Measurements from ENCODE around the gene C5orf46.

DNA sequence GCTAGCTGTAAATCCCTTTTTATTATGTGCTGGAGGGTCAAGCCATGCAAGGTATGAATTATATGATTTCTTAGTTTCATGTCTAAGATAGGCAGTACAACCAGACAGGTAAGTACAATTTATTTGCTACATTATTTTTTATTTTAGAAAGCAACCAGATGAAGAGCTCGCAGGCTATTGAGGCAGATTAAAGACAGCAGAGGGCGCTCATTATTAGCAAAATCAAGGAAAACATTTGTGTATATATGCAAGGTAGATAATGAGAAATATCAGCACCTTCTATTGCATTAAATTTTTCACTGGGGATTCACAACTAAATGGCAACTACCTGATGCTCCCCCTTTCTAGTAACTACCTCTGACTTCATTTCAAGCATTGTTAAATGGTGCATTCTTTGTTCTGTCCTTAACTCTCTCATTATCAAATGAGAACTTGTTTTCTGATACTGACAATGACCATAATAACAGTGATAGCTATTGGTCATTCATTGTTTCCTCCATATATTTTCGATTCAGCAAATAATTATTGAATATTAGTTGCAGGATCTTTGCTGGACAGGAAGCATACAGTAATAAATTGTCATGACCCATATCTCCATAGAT lies 19.2 kb downstream of the C5orf46 start:
- TF ChIP-seq CTCF (IDR thresholded peaks at IDR 0.05; ENCODE audit: poor library complexity) (peak; percentile 72), EZH2 (IDR thresholded peaks at IDR 0.05; ENCODE audit: borderline replicate concordance) (no peak)
